ENCODE results near the gene ALDH3B1.

ALDH3B1 gene

GRCh38 chr11:68071281-68072048 is 61.3 kb downstream of the ALDH3B1 start:
- no peak for DNase-seq (ENCODE audit: low read depth in 3 of 3)

GRCh38 chr11:68074584-68075352 is 64.6 kb downstream of the ALDH3B1 start:
- no peak for DNase-seq (ENCODE audit: low read depth in 3 of 3)

- DNase-seq (ENCODE audit: low read depth in 3 of 3) = no peak
These were observed 66.4 kb downstream of the ALDH3B1 start for GRCh38 chr11:68076371-68077042.

- no peak for DNase-seq (ENCODE audit: low read depth in 3 of 3)
These were observed 67.8 kb downstream of the ALDH3B1 start for GRCh38 chr11:68077617-68078582.
